Prostate gland (tissue), 2 donors: Measurements from ENCODE around the gene SENP2.

Experiments
- CTCF ChIP-seq, 4 experiments: fragments of 200-600 bp in 2 of 4; fragments of 450-650 bp in 2 of 4; sonication (generic) in 2 of 4; IDR thresholded peaks; 1 replicate in 3 of 4; 2 replicates in 1 of 4; pipeline ENCODE4 v1.5.1; 2016 to 2019; ENCODE audit warnings: antibody characterized with exemption in 4 of 4, mild to moderate bottlenecking in 2 of 4, moderate library complexity in 2 of 4
- POLR2A ChIP-seq: fragments of 450-650 bp; IDR thresholded peaks from one replicate; pipeline ENCODE4 v1.6.1; 2016; ENCODE audit warnings: antibody characterized with exemption, mild to moderate bottlenecking
- POLR2AphosphoS5 ChIP-seq: sonication (generic); formaldehyde crosslinking; IDR thresholded peaks from one replicate; pipeline ENCODE4 v1.6.1; 2017; ENCODE audit warnings: antibody characterized with exemption

GRCh38 chr3:185640308-185640707 is 54.2 kb downstream of the SENP2 start:
- TF ChIP-seq POLR2A (no peak), CTCF (IDR thresholded peaks at IDR 0.05) (no peak), POLR2AphosphoS5 (no peak)
